Tibial nerve (tissue), 4 donors: ENCODE data around the gene ANKRD11.

Experiments used
- EP300 ChIP-seq, 2 donors: sonication (generic); formaldehyde crosslinking; IDR thresholded peaks; one replicate each; pipeline ENCODE4 v1.6.1; 2017; ENCODE audit warnings: antibody characterized with exemption in 2 of 2, mild to moderate bottlenecking in 1 of 2
- POLR2A ChIP-seq, 2 donors: fragments of 450-650 bp; IDR thresholded peaks; one replicate each; pipeline ENCODE4 v1.6.1; 2017; ENCODE audit warnings: antibody characterized with exemption in 2 of 2, mild to moderate bottlenecking in 2 of 2, moderate library complexity in 2 of 2
- TF ChIP-seq, protein P1 (sequence below), 5 experiments: fragments of 200-600 bp in 3 of 5; fragments of 450-650 bp in 2 of 5; sonication (generic) in 3 of 5; IDR thresholded peaks; one replicate each; pipeline ENCODE4 v1.5.1; 2016 to 2019; ENCODE audit warnings: antibody characterized with exemption in 5 of 5, mild to moderate bottlenecking in 3 of 5, moderate library complexity in 2 of 5

DNA sequence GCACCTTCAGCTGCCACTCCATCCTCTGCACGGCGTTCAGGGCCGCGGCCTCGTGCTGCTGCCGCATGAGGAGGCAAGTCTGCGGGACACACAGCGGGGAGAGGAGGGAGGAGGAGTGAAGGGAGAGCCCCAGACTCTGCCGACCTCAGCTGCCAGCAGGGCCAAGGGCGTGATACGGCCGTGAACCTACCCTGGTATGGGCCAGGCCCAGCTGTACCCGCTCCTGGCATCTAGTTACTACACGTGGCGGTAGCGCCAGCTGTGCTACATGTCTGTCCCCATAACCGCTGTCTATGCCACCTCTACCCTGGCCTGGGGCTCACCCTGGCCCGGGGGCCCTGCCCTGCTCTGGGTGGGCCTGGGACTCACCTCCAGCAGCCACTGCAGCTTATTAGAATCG lies 221.8 kb downstream of the ANKRD11 start:
- TF ChIP-seq POLR2A (IDR thresholded peaks at IDR 0.05) (no peak), EP300 (IDR thresholded peaks at IDR 0.05) (no peak)
- TF ChIP-seq, protein P1, sequence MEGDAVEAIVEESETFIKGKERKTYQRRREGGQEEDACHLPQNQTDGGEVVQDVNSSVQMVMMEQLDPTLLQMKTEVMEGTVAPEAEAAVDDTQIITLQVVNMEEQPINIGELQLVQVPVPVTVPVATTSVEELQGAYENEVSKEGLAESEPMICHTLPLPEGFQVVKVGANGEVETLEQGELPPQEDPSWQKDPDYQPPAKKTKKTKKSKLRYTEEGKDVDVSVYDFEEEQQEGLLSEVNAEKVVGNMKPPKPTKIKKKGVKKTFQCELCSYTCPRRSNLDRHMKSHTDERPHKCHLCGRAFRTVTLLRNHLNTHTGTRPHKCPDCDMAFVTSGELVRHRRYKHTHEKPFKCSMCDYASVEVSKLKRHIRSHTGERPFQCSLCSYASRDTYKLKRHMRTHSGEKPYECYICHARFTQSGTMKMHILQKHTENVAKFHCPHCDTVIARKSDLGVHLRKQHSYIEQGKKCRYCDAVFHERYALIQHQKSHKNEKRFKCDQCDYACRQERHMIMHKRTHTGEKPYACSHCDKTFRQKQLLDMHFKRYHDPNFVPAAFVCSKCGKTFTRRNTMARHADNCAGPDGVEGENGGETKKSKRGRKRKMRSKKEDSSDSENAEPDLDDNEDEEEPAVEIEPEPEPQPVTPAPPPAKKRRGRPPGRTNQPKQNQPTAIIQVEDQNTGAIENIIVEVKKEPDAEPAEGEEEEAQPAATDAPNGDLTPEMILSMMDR (IDR thresholded peaks at IDR 0.05): no peak
